ENCODE results near the gene ITGB2.

Gene ITGB2

DNA sequence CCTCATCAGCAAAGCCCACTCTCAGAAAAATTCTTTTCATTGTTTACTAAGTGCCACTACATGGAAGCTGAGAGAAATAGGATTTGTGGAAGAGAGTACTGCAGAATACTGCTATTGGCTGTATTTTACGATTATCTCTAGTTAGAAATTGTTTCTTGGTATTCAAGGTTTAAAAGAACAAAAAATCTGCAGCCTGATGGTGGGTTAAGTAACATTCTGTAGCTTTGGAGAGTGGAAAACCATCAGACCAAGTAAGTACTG lies 74.5 kb downstream of the ITGB2 start:
- peak overlapping the region in 6 of 7 experiments; percentile 7 to 35 (median 20) for H3K4me3 ChIP-seq
- H3K27ac ChIP-seq: peak overlapping the region in 15 of 21 experiments; percentile 2 to 51 (median 38)

DNA sequence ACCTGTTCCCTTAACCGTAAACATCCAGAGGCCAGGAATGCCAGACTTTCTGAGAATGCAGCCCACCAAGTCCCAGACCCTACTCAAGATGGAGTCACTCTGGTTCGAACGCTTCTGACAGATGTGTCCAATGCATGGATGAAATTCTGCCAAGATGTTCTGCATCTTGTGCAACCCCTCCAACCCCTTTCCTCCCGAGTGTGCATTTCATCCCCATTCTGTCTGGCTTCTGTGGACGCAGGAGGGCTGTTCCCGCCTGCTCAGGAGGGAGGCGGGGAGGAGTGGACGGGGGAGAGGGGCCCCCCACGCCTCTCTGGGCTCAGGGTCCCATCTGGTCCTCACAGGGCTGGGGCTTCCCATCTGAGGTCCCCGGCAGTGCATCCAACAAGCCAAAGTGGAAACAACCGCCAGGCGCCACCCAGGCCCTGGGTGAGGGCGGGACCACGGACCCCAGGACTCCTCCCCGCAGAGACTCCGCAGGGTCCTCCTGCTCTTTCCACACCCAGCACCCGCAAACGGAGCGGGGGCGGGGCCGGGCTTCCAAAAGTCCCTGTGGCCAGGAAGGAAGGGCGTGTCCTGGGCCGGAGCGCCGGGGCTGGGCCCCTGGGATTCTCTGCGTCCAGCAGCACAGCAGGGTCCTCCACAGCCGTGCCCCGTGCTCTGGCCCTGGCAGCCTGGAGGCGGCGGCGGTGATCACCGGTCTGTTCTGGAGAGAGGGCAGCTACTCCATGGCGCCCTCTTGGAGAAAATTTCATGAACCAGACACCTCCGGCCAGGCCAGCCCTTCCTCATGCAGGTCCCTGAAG lies 75.1 kb downstream of the ITGB2 start:
- Histone ChIP-seq H3K27ac (peak overlapping the region in 14 of 21 experiments; percentile 2 to 55 (median 40)), H3K4me3 (peak overlapping the region in 6 of 7 experiments; percentile 7 to 35 (median 20))

DNA sequence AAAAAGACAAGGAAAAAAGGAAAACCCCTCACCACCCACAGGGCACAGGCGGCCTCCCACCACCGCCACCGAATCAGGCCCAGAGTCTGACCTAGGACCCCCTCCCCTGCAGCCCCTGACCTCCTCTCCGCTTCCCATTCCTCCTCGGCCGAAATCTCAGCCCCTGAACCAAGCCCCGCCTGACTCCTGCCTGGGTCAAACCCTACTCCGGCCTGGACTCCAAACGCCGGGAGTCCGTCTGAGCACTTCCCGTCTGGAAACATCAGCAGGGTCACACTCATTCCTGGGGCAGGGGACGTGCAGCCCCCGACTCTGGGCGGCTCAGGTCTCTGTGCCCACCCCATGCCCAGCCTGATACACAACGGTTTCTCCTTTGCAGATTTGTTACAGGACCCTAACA lies 76.4 kb downstream of the ITGB2 start:
- Histone ChIP-seq H3K4me3 (no peak overlapping the region), H3K27ac (no peak overlapping the region)

DNA sequence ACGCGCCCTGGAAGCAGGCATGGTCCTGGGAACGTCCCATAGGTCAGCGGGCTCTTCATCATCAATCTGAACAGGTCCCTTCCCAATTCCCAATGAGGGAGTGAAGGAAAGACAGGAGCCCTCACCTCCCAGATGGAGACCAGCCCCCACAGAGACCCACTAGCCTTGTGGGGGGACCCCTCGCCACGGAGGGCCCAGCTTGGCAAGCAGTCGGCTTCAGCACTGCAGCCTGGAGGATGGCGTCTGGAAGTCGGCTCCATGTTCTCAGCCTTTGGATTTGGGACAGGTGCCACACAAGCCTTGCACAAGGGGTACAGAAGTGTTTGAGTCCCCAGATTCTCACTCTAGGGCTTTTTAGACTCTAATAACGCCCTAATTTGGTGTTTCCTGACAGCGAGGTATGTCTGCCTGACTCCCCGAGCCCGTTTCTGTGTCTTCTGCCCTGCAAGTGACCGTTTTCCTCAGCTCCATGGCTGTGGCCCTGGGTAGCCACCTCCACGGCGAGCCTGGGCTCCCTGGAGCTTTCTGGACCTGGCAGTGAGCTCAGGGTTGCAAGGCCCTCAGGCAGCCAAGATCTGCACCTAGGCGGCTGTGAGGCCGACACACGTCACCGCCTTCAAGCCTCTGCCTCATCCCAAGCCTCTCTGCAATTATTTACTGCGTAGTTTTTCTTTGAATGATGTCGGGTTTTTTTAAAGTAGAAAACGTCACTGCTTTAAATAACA lies 77.8 kb downstream of the ITGB2 start:
- Histone ChIP-seq H3K27ac (no peak overlapping the region), H3K4me3 (no peak overlapping the region)

DNA sequence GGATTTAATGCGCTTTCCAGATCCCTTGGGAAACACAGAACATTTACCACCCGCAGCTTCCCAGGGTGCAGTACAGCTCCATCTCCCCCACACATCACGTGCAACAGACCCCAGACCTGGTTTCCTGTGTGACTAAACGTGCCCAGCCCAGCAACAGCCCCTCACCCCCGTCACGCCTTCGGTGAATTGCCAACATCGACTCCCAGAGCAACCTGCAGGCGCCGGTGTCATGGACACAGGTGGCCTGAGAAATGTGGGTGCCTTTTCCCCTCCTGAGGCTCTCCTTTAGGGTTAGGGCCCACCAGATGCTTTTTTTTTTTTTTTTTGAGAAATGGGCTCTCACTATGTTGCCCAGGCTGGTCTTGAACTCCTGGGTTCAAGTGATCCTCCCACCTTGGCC lies 78.6 kb downstream of the ITGB2 start:
- Histone ChIP-seq H3K27ac (no peak overlapping the region), H3K4me3 (no peak overlapping the region)

DNA sequence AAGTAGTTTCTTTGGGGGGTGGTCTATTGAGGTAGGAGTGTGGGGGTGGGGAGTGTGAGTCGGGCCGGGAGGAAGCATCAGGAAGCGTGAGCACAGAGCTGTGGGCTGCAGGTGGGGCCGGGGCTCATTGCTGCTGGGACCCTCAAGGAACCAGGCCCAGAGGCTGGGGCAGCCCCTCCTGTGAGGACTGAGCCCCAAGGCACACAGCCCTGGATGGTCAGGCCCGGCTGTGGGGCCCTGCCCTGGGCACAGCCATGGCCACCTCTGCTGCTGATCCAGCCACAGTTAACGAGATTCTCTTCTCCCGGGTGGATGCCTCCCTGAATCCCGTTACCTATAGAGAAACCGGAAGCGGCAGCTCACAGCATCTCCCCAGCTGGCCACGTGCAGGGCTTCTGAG lies 79.9 kb downstream of the ITGB2 start:
- H3K4me3 ChIP-seq: no peak overlapping the region
- no peak overlapping the region for H3K27ac ChIP-seq

DNA sequence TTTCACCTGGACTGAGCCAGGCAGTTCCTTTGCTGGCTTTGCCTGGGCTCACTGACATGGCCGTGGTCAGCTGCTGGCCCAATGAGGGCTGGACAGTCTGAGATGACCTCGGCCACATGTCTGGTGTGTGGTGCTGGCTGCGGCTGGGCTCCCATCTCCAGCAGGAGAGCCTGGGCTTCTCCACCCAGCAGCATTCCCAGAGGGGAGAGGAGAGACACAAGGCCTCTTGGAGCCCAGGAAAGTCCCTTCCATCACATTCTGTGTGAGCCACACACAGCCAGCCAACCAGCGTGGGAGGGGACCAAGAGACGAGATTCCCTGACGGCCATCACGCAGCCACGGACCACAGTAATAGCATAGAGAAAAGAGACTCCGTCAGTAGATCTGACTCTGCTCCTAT lies 81.7 kb downstream of the ITGB2 start:
- no peak overlapping the region for H3K4me3 ChIP-seq
- no peak overlapping the region for H3K27ac ChIP-seq

DNA sequence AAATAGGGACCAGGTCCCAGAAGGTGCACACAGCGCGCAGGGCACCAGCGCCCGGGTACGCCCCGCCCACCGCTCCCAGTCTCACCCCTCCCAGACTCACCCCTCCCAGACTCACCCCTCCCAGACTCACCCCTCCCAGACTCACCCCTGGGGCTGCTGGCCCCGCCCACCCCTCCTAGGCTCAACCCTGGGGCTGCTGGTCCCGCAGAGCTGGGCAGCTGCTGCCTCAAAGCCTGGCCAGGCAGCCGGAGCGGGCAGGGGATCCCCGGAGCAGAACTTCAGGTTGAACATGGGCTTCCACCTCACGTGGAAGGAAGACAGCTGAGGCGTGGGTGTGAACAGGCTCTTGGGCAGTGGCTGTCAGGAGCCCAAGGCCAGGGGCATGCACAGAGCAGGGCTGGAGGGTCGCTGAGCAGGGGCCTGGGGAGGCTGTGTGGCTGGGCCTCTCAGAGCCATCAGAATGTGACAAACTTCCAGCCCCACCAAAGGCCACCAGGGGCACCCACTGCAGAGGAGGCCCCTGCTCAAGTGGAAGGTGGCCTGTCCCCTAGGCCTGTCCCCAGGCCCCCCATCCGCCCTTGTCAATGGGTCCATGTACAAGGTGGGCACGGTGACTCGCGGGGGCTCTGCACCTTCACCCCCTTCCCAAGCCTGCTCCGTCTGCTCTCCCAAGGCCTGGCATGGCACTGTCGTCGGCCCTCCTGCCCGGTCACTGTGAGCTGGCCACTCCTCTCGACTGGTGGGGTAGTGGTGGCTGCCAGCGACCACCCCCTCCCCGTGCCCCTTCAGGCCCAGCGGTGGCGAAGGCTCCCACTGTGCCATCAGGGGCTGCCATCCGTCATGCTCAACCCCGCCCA lies 82.4 kb downstream of the ITGB2 start:
- Histone ChIP-seq H3K27ac (no peak overlapping the region), H3K4me3 (no peak overlapping the region)

DNA sequence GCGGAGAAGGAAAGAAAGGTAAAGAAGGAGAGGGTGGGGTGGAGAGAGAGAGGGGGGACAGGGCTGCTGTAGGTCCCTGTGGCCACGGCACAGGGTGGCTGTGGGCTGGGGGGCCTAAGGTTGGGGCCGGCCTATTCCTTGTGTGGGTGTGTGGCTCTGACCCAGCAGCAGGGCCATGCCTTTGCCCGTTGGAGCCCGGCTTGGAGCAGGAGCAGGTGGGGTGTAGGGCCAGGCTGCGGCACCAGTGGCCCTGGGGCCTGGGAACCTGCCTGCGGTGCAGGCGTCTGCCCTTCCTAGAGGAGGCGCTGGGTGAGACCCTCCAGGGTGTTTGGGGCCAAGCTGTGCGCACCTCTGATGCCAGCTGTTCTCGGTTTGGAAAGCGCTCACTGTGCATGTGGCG lies 83.2 kb downstream of the ITGB2 start:
- no peak overlapping the region for H3K4me3 ChIP-seq
- no peak overlapping the region for H3K27ac ChIP-seq

DNA sequence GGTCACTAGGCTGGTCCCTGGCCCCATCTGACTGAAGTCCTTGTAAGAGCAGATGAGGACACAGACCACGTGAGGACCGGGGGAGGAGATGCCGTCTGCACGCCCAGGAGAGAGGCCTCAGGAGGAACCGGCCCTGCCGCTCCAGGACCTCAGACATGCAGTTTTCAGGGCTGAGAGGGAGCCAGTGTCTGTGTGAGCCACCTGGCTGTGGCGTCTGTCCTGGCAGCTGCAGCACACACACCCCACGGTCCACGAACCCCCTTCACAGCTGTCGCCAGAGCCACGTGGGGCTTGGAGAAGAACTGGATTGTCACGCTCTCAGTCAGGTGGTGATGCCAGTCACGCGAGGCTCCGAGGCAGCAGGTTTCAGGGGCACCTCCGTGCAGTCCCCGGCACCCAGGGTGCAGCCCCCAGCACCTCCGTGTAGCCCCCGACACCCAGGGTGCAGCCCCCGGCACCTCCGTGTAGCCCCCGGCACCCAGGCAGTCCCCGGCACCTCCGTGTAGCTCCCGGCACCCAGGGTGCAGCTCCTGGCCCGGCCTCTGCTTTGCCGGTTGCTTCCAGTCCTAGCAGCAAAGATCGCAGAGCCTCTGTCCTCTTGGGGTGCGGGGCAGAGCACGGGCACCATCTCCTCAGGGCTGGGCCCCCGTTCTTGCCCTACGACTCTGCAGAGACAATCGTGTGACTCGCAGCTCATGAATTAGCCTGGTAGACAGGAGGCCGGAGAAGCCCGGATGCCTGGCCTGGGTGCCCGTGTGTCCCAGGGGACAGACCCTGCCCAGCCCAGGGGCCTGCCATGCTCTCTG lies 83.8 kb downstream of the ITGB2 start:
- no peak overlapping the region for H3K27ac ChIP-seq
- H3K4me3 ChIP-seq: no peak overlapping the region

DNA sequence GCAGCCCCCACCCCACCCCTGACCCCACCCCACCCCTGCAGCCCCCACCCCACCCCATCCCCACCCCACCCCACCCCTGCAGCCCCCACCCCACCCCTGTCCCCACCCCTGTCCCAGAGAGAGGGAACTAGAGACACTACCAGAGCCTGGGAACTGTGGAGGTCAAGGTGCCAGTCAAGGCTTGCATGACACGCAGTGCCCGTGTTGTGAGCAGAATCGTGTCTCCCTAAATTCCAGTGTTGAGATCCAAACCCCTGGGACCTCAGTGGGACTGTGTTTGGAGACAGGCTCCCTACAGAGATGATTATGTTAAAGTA lies 84.4 kb downstream of the ITGB2 start:
- no peak overlapping the region for H3K27ac ChIP-seq
- H3K4me3 ChIP-seq: no peak overlapping the region

All from skin epidermis (tissue), 12 donors.